NT2/D1 (cell line): ENCODE results near the gene BLOC1S6.

ENCODE experiments used
- SUZ12 ChIP-seq: IDR thresholded peaks from 2 replicates; pipeline ENCODE4 v1.6.1; 2011; ENCODE audit not compliant: insufficient read length, insufficient read depth; ENCODE audit errors: extremely low read depth
- YY1 ChIP-seq: IDR thresholded peaks from 2 replicates; pipeline ENCODE4 v1.6.1; 2011; ENCODE audit not compliant: insufficient read length, insufficient read depth
- ZNF274 ChIP-seq: IDR thresholded peaks from 2 replicates; pipeline ENCODE4 v1.6.1; 2011; ENCODE audit warnings: mild to moderate bottlenecking, low read depth, low read length

DNA sequence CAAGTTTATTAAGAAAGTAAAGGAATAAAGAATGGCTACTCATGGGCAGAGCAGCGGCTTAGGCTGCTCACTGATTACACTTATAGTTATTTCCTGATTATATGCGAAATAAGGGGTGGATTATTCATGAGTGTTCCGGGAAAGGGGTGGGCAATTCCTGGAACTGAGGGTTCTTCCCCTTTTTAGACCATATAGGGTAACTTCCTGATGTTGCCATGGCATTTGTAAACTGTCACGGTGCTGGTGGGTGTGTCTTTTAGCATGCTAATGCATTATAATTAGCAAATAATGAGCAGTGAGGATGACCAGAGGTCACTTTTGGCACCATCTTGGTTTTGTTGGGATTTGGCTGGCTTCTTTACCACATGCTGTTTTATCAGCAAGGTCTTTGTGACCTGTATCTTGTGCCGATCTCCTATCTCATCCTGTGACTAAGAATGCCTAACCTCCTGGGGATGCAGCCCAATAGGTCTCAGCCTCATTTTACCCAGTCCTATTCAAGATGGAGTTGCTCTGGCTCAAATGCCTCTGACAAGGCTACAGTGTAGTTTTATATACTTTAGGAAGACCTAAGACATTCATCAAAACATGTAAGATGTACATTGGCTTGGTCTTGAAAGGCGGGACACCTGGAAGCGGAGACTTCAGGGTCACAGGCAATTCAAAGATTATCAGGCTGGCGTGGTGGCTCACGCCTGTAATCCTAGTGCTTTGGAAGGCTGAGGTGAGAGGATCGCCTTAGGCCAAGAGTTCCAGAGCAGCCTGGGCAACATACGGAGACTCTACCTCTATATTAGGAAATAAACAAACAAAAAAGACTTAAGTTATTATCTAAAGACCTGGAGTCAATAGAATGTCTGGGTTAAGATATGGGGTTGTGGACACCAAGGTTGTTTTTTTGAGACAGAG lies 3.2 kb upstream of the BLOC1S6 start:
- no peak for TF ChIP-seq SUZ12
- TF ChIP-seq ZNF274, result no peak
- TF ChIP-seq YY1, result no peak
